ENCODE data around the gene KPNA6. TPM values are rescaled to one million over a fixed set of nuclear protein-coding genes. Genes with fewer than 3 reads are reported as not detected.

The KPNA6 gene
- total and polyA plus RNA-seq, 9 of the 15 experiments (the other 6 are each of a cell fraction or from before 2014, with no cell fraction given), result 20.1 to 54.6 (median 32.2) TPM

- TF ChIP-seq ZNF398 (CRISPR knock-in tag; IDR thresholded peaks at IDR 0.05), result no peak
- TF ChIP-seq ESRRA (IDR thresholded peaks at IDR 0.05; ENCODE audit: borderline replicate concordance, low read depth), result no peak
- TF ChIP-seq ZNF699 (CRISPR knock-in tag; IDR thresholded peaks at IDR 0.05; ENCODE audit: insufficient replicate concordance), result no peak
- no peak for TF ChIP-seq ZC3H11A (IDR thresholded peaks at IDR 0.05; ENCODE audit: low read depth, low read length)
- TF ChIP-seq RAD21 (CRISPR knock-in tag; conservative IDR thresholded peaks at IDR 0.05 in 1 of 2, IDR thresholded peaks at IDR 0.05 in 1 of 2), result 0 out of 4 replicates have a peak, but pooled peaks have one; percentile 6 to 25
- no peak for TF ChIP-seq SNIP1 (IDR thresholded peaks at IDR 0.05; ENCODE audit: low read depth)
- 0 out of 4 replicates have a peak, but pooled peaks of 1 of the 2 experiments have one; percentile 16 for TF ChIP-seq RCOR1 (IDR thresholded peaks at IDR 0.05; ENCODE audit: borderline replicate concordance in 1 of 2, low read depth in 2 of 2, low read length in 2 of 2)
- no peak for TF ChIP-seq GATAD2B (IDR thresholded peaks at IDR 0.05; ENCODE audit: borderline replicate concordance)
- TF ChIP-seq ZFP30 (CRISPR knock-in tag; IDR thresholded peaks at IDR 0.05; ENCODE audit: borderline replicate concordance), result no peak
- no peak for TF ChIP-seq ZNF79 (CRISPR knock-in tag; IDR thresholded peaks at IDR 0.05; ENCODE audit: low read depth)
- no peak for TF ChIP-seq TAF7 (tag; IDR thresholded peaks at IDR 0.05)
- no peak for TF ChIP-seq SETDB1 (IDR thresholded peaks at IDR 0.05; ENCODE audit: low read length)
- TF ChIP-seq RNF2 (IDR thresholded peaks at IDR 0.05), result no peak
- no peak for TF ChIP-seq BRF1 (IDR thresholded peaks at IDR 0.05; ENCODE audit: borderline replicate concordance, extremely low read depth, insufficient read length)
- TF ChIP-seq RBM22 (IDR thresholded peaks at IDR 0.05; ENCODE audit: low read depth, low read length, poor library complexity, severe bottlenecking), result no peak
- no peak for TF ChIP-seq CUX1 (CRISPR knock-in tag; IDR thresholded peaks at IDR 0.05)
- TF ChIP-seq SRSF7 (optimal IDR thresholded peaks at IDR 0.05; ENCODE audit: low read depth, low read length), result no peak
- TF ChIP-seq TSC22D4 (tag; IDR thresholded peaks at IDR 0.05), result no peak
- no peak for TF ChIP-seq ZBTB2 (IDR thresholded peaks at IDR 0.05)
Measured at GRCh38 chr1:32201011-32201855, 93.4 kb downstream of the KPNA6 start (continued).
